SH-SY5Y (cell line): ENCODE measurements around the gene TBC1D19.

Source experiments
- GATA2 ChIP-seq: IDR thresholded peaks from 2 replicates; pipeline ENCODE4 v1.6.1; 2011; ENCODE audit warnings: mild to moderate bottlenecking, low read depth, low read length
- GATA3 ChIP-seq: IDR thresholded peaks from 2 replicates; pipeline ENCODE4 v1.6.1; 2011; ENCODE audit warnings: low read depth, mild to moderate bottlenecking, low read length, moderate library complexity

- TF ChIP-seq GATA2 (no peak), GATA3 (no peak)
Measured at GRCh38 chr4:26723216-26723615, 139.3 kb downstream of the TBC1D19 start.
